ENCODE data around the gene RHOBTB3. TPM values are rescaled to one million over a fixed set of nuclear protein-coding genes. Genes with fewer than 3 reads are reported as not detected.

The RHOBTB3 gene
- total RNA-seq, 4 donors from 2014 or later, result 31.0 to 74.2 (median 46.3) TPM

GRCh38 chr5:95797301-95797700 lies 66.2 kb downstream of the RHOBTB3 start:
- Histone ChIP-seq H3K27me3 (no peaks in the 10 kb centered on the region), H3K4me1 (no peaks in the 10 kb centered on the region), H3K4me3 (no peak overlapping the region), H3K36me3 (peaks cover 9% of the 10 kb centered on the region), H3K27ac (no peak overlapping the region), H3K9me3 (no peaks in the 10 kb centered on the region)
- TF ChIP-seq POLR2AphosphoS5 (IDR thresholded peaks at IDR 0.05), result no peak
- no peak for TF ChIP-seq POLR2A (IDR thresholded peaks at IDR 0.05)
- no peak for TF ChIP-seq CTCF (IDR thresholded peaks at IDR 0.05)
- no peak for TF ChIP-seq EP300 (IDR thresholded peaks at IDR 0.05)
- 95% methylated on average over 3 of the region's 3 CpGs for WGBS
- no peak for DNase-seq (ENCODE audit: low spot score in 2 of 2)

- TF ChIP-seq EP300 (IDR thresholded peaks at IDR 0.05) (no peak), POLR2A (IDR thresholded peaks at IDR 0.05) (no peak), CTCF (IDR thresholded peaks at IDR 0.05) (no peak), POLR2AphosphoS5 (IDR thresholded peaks at IDR 0.05) (no peak)
- Histone ChIP-seq H3K27ac (no peak overlapping the region), H3K9me3 (no peaks in the 10 kb centered on the region), H3K27me3 (no peaks in the 10 kb centered on the region), H3K4me3 (no peak overlapping the region), H3K4me1 (no peaks in the 10 kb centered on the region), H3K36me3 (peaks cover 9% of the 10 kb centered on the region)
- WGBS, result 94% methylated on average over 2 of the region's 2 CpGs
- no peak for DNase-seq (ENCODE audit: low spot score in 2 of 2)
These were observed 66.9 kb downstream of the RHOBTB3 start for GRCh38 chr5:95798048-95798447.

GRCh38 chr5:95798545-95798944 lies 67.4 kb downstream of the RHOBTB3 start:
- Histone ChIP-seq H3K9me3 (no peaks in the 10 kb centered on the region), H3K27me3 (no peaks in the 10 kb centered on the region), H3K36me3 (peaks cover 9% of the 10 kb centered on the region), H3K4me3 (no peak overlapping the region), H3K27ac (no peak overlapping the region), H3K4me1 (no peaks in the 10 kb centered on the region)
- TF ChIP-seq POLR2A (IDR thresholded peaks at IDR 0.05) (no peak), EP300 (IDR thresholded peaks at IDR 0.05) (no peak), POLR2AphosphoS5 (IDR thresholded peaks at IDR 0.05) (no peak), CTCF (IDR thresholded peaks at IDR 0.05) (no peak)
- no peak for DNase-seq (ENCODE audit: low spot score in 2 of 2)

GRCh38 chr5:95799191-95799835 lies 68.2 kb downstream of the RHOBTB3 start:
- Histone ChIP-seq H3K9me3 (no peaks in the 10 kb centered on the region), H3K4me1 (no peaks in the 10 kb centered on the region), H3K4me3 (no peak overlapping the region), H3K27me3 (no peaks in the 10 kb centered on the region), H3K36me3 (peaks cover 4% of the 10 kb centered on the region), H3K27ac (no peak overlapping the region)
- DNase-seq (ENCODE audit: low spot score in 2 of 2), result no peak
- TF ChIP-seq POLR2A (IDR thresholded peaks at IDR 0.05) (no peak), EP300 (IDR thresholded peaks at IDR 0.05) (no peak), CTCF (IDR thresholded peaks at IDR 0.05) (no peak), POLR2AphosphoS5 (IDR thresholded peaks at IDR 0.05) (no peak)
- WGBS, result 76% methylated on average over 4 of the region's 4 CpGs

- no peaks in the 10 kb centered on the region for H3K9me3 ChIP-seq
- no peaks in the 10 kb centered on the region for H3K4me1 ChIP-seq
- no peaks in the 10 kb centered on the region for H3K27me3 ChIP-seq
- 100% methylated on average over 3 of the region's 3 CpGs for WGBS
- TF ChIP-seq CTCF (IDR thresholded peaks at IDR 0.05) (no peak), POLR2AphosphoS5 (IDR thresholded peaks at IDR 0.05) (no peak), EP300 (IDR thresholded peaks at IDR 0.05) (no peak), POLR2A (IDR thresholded peaks at IDR 0.05) (no peak)
- no peak for DNase-seq (ENCODE audit: low spot score in 2 of 2)
- no peaks in the 10 kb centered on the region for H3K36me3 ChIP-seq
- H3K27ac ChIP-seq, result no peak overlapping the region
- no peak overlapping the region for H3K4me3 ChIP-seq
These were observed 69.4 kb downstream of the RHOBTB3 start for GRCh38 chr5:95800553-95800952.

All from suprapubic skin (tissue), 4 donors.